GM12801 (cell line): Measurements from ENCODE around the gene MOB3B.

Source experiments
- TF ChIP-seq, protein P1 (sequence below): IDR thresholded peaks from one replicate; pipeline ENCODE4 v1.5.1; 2011; ENCODE audit warnings: control low read depth; ENCODE audit not compliant: insufficient read length; ENCODE audit errors: extremely low read depth

The MOB3B gene

DNA sequence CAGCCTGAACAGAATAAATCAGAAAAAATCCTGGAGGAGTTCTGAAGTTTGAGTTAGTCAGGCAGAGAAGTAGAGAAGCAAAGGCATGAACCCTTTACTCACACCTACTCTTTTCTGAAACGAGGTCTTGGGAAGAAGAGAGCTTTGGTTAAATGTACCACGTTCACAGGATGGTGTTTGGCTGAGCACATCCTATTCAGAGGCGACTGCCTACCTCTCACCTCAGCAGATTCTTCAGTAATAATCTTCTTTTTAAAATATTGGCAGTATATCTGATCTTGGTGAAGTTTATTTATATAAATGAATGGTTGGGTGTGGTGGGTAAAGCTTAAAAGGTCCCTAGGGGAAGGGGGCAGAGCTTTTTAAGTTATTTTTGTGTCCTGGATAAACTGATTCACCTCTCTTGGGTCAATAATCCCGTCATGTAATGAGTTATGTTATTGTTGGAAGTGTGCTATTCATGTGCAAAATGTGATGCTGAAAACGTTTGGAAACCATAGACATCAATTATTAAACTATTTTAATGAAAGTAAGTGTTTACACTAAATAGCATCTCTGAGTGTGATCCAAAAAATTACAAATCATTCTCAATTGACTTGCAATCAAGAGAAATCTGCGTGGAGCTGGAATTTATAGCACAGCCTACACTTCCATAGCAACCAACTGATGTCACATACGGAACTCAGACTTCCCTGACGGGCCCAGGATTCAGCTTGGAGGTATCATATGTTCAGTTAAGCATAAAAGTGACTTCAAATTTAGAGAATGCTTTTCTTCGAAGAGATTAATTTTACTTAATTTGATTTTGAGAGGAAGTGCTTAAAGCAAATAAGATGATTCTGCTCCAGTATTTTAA lies 138.3 kb downstream of the MOB3B start:
- TF ChIP-seq, protein P1, sequence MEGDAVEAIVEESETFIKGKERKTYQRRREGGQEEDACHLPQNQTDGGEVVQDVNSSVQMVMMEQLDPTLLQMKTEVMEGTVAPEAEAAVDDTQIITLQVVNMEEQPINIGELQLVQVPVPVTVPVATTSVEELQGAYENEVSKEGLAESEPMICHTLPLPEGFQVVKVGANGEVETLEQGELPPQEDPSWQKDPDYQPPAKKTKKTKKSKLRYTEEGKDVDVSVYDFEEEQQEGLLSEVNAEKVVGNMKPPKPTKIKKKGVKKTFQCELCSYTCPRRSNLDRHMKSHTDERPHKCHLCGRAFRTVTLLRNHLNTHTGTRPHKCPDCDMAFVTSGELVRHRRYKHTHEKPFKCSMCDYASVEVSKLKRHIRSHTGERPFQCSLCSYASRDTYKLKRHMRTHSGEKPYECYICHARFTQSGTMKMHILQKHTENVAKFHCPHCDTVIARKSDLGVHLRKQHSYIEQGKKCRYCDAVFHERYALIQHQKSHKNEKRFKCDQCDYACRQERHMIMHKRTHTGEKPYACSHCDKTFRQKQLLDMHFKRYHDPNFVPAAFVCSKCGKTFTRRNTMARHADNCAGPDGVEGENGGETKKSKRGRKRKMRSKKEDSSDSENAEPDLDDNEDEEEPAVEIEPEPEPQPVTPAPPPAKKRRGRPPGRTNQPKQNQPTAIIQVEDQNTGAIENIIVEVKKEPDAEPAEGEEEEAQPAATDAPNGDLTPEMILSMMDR, result no peak

DNA sequence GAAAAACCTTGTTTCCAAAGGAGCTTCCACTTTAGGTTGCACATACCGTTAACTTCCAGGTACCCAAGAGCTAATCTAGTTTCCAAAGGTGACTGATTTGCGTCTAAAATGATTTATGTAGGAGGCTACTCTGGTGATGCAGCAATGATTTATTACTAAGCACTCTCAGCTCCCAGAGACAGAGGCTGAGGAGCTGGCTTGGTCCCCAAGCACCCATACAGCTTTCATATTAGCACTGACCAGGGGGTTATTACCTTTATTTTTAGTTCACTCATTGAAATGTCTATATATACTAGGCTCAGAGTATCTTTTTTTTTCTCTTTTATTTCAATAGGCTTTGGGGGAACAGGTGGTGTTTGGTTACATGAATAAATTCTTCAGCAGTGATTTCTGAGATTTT lies 141.5 kb downstream of the MOB3B start:
- TF ChIP-seq, protein P1, result no peak

DNA sequence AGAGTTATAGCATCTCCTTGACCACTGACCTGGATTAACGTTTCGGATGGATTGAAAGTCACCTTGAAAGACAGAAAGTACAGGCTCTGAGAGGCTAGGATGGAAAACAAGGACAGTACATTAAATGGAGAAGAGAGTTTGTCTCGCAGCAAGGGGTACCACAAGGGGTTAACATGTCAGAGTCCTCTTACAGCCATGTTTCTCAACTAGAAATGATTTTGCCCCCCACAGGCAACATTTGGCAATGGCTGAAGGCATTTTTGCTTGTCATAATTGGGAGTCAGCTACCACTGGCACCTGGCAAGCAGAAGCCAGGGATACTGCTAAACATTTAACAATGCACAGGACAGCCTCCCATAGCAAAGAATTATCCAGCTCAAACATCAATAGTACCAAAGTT lies 141.9 kb downstream of the MOB3B start:
- TF ChIP-seq, protein P1, result no peak

DNA sequence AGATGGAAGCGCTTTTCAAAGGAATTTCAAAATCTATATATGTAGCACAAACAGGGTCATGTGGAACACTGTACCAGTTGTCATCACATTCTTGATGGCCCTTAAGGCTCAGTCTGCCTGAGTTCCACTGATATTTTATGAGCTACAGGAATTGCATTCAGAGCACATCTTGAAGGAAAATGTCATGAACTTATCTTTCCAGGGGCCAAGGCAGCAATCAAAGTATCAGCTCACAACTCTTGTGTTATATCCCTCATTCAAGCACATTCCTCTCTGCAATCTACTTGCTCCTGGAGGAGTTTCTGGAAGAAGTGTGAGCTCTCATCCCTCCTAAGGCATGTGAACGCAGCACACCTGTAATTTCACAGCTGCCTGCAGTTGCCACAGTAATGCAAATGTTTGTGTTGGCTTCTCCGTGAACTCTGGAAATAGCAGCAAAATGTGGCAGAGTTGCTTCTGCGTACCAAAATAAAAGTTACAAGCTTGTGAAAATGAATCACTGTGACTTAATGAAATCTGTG lies 143.0 kb downstream of the MOB3B start:
- TF ChIP-seq, protein P1, result no peak

DNA sequence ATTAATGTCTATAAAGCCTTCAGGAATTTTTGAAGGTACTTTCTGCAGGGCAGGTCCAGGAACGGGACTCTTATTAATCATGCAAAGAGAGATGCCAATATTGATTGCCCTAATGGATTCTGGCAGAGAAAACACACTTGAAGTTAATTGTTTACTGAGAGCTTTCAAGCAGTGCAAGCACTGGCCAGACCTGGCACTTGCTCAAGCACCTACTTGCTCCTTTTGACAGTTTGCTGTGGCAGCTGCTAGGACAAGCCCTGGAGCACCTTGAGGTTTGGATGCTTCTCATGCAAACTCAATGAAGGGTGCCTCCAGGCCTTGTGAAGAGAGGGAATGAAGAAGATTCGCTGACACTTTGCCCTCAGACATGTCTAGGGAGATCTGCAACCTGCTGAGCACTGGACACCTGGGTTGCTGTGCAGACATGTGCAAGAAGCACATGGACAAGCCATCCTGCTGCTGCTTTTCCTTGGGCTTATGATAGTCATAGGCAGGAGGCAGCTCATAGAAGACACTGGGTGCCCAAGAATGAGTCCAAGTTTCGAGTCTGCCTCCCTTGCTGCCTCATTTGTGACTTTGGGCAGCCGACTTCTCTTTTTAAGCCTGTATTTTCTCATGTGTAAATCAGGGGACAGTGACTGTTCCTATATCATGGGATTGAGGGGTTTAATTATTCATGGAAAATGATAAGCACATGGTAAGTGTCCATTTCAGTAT lies 143.8 kb downstream of the MOB3B start:
- TF ChIP-seq, protein P1, result no peak

DNA sequence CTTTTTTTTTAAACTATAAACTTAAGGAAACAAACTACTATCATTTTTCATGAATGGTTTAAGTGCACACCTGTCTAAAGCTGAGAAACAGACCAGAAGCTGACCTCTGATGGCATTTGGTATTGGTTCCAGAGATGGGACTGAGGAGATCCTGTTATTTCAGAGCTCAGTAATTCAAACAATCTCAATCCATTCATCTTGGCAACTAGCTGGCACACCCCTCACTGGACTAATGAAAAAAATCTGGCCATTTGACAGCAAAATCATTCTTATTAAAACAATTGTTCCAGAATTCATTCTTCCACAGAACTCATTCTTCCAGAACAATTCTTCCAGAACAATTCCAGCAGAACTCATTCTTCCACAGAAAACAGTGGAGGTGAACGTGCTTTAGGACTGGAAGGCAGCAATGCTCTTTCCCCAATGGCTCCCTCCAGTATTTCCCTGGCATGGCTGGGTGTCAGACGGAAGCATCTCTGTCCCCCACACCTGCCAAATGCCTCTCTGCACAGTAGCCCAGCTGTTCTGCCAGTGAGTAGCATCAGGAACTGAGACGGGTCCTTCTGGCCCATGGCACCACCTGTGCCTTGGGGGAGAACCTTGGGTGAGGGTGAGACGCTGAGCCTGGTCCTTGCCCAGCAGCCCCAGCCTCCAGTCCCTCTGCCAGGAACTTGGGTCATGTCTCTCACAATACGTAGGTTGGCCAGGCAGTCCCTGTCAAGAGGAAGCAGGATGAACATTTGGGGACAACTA lies 145.2 kb downstream of the MOB3B start:
- TF ChIP-seq, protein P1, result no peak

DNA sequence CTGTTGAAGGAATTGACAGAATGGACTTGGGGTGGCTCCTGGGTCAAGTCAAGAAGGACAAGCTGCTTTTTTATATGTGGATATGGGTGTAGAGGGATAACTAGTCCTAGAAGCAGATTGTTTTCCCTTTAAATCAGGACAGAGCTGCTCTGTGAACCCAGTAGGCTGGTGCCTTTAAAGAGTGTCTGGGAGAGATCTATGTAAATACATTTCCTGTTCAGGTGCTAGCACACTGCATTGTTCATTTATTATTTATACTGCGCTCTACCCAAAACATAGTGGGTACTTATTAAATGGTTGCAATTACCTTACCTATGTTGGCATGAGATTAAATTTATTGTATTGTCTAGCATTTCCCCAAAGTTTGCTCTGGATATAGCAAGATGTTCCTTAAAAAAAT lies 146.1 kb downstream of the MOB3B start:
- TF ChIP-seq, protein P1, result no peak
